ENCODE measurements around the gene NAA40. TPM values are rescaled to one million over a fixed set of nuclear protein-coding genes. Genes with fewer than 3 reads are reported as not detected.

NAA40 gene
- total and polyA plus RNA-seq, 2 experiments from 2014 or later, result 10.1 to 24.6 TPM

DNA sequence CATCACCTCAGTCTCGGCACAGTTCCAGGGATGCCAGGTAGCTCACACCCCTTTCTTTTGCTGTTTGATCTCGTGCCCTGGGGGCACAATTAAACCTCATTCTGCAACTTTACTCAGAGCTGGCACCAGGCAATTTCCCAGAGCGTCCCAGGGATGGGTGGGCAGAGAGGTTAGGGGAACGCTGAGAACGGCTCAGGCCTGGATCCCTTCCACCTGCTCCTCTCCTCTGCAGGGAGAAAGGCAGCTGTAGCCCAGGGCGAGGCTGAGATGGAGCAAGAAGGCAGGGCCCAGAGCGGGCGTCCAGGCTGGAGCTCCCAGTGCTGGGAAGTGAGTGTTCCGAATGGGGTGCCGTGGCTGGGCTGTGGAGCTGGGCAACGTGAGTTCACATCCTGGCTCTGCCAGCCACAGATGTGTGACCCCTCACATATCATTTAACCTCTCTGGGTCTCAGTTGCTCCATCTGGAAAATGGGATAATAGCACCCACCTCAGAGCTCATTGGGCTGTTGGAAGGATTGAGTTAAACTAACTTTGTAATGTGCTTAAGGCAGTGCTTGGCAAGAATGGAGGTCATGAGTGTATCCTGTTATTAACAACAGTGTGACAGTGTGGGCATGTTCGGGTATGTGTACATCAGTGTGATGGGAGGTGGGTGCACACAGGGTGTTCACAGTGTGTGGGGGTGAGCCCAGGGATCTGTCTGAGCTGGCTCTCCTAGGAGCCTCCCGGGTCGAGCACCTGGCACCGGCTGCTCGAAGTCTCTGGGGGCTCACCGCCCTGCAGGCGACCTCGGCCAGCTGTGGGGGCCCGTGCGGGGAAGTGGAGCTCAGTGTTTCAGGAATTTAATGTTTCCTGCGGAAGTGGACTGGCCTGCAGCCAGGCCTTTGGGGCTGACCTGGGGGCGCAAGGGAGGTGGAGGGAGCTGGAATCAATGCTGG lies 63.0 kb downstream of the NAA40 start (continued):
- TF ChIP-seq, protein P1, sequence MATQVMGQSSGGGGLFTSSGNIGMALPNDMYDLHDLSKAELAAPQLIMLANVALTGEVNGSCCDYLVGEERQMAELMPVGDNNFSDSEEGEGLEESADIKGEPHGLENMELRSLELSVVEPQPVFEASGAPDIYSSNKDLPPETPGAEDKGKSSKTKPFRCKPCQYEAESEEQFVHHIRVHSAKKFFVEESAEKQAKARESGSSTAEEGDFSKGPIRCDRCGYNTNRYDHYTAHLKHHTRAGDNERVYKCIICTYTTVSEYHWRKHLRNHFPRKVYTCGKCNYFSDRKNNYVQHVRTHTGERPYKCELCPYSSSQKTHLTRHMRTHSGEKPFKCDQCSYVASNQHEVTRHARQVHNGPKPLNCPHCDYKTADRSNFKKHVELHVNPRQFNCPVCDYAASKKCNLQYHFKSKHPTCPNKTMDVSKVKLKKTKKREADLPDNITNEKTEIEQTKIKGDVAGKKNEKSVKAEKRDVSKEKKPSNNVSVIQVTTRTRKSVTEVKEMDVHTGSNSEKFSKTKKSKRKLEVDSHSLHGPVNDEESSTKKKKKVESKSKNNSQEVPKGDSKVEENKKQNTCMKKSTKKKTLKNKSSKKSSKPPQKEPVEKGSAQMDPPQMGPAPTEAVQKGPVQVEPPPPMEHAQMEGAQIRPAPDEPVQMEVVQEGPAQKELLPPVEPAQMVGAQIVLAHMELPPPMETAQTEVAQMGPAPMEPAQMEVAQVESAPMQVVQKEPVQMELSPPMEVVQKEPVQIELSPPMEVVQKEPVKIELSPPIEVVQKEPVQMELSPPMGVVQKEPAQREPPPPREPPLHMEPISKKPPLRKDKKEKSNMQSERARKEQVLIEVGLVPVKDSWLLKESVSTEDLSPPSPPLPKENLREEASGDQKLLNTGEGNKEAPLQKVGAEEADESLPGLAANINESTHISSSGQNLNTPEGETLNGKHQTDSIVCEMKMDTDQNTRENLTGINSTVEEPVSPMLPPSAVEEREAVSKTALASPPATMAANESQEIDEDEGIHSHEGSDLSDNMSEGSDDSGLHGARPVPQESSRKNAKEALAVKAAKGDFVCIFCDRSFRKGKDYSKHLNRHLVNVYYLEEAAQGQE (IDR thresholded peaks at IDR 0.05; ENCODE audit: unreplicated experiment), result no peak
- TF ChIP-seq, protein P2, sequence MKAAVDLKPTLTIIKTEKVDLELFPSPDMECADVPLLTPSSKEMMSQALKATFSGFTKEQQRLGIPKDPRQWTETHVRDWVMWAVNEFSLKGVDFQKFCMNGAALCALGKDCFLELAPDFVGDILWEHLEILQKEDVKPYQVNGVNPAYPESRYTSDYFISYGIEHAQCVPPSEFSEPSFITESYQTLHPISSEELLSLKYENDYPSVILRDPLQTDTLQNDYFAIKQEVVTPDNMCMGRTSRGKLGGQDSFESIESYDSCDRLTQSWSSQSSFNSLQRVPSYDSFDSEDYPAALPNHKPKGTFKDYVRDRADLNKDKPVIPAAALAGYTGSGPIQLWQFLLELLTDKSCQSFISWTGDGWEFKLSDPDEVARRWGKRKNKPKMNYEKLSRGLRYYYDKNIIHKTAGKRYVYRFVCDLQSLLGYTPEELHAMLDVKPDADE (IDR thresholded peaks at IDR 0.05), result no peak
- TF ChIP-seq STAT1 (IDR thresholded peaks at IDR 0.05; ENCODE audit: unreplicated experiment), result no peak

DNA sequence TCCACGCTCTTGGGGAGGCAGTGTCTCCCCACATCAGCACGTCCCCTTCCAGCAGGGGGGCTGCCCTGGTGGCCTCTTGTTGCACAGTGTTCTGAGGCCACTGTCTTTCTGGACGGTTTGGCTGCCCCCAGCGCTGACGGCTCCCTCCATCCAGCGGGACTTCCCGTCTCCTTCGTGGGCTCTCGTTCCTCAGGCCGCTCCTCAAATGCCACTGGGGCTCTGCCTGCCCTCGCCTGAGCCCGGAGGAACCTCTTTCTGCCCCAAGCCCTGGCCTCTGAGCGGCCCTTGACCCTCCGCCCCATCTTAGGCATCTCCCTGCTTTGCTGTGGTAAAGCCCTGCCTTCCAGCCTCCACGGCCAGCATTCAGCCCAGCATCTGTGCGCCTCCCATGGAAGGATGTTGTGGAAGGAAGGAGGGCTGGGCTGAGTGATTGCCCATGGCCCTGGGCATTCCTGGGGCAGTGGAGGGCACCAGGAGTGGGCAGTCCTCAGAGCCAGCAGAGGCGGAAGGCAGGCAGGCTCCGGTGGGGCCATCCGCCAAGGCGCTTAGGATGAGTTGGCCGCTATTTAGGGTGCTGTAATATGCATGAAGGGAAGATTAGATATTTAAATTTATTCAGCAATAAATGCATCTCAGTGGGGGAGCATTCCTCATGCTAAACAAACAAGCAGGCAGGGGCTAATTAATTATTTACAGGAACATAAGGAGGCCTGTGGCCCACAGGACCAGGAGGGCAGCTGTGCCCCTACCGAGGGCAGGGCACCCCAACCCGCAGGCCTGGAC lies 65.2 kb downstream of the NAA40 start:
- H3K4me2 ChIP-seq, result no peak overlapping the region
- DNase-seq (ENCODE audit: low spot score) (no peak), ATAC-seq (no peak)
- no peak overlapping the region for H2AFZ ChIP-seq
- peaks cover 12% of the 10 kb centered on the region for H3K4me1 ChIP-seq (ENCODE audit: insufficient read depth)
- H3K27ac ChIP-seq (ENCODE audit: low read depth), result no peak overlapping the region
- no peak overlapping the region for H3K27ac Mint-ChIP-seq
- TF ChIP-seq EZH2phosphoT487 (IDR thresholded peaks at IDR 0.05; ENCODE audit: unreplicated experiment), result no peak
- TF ChIP-seq, protein P3, sequence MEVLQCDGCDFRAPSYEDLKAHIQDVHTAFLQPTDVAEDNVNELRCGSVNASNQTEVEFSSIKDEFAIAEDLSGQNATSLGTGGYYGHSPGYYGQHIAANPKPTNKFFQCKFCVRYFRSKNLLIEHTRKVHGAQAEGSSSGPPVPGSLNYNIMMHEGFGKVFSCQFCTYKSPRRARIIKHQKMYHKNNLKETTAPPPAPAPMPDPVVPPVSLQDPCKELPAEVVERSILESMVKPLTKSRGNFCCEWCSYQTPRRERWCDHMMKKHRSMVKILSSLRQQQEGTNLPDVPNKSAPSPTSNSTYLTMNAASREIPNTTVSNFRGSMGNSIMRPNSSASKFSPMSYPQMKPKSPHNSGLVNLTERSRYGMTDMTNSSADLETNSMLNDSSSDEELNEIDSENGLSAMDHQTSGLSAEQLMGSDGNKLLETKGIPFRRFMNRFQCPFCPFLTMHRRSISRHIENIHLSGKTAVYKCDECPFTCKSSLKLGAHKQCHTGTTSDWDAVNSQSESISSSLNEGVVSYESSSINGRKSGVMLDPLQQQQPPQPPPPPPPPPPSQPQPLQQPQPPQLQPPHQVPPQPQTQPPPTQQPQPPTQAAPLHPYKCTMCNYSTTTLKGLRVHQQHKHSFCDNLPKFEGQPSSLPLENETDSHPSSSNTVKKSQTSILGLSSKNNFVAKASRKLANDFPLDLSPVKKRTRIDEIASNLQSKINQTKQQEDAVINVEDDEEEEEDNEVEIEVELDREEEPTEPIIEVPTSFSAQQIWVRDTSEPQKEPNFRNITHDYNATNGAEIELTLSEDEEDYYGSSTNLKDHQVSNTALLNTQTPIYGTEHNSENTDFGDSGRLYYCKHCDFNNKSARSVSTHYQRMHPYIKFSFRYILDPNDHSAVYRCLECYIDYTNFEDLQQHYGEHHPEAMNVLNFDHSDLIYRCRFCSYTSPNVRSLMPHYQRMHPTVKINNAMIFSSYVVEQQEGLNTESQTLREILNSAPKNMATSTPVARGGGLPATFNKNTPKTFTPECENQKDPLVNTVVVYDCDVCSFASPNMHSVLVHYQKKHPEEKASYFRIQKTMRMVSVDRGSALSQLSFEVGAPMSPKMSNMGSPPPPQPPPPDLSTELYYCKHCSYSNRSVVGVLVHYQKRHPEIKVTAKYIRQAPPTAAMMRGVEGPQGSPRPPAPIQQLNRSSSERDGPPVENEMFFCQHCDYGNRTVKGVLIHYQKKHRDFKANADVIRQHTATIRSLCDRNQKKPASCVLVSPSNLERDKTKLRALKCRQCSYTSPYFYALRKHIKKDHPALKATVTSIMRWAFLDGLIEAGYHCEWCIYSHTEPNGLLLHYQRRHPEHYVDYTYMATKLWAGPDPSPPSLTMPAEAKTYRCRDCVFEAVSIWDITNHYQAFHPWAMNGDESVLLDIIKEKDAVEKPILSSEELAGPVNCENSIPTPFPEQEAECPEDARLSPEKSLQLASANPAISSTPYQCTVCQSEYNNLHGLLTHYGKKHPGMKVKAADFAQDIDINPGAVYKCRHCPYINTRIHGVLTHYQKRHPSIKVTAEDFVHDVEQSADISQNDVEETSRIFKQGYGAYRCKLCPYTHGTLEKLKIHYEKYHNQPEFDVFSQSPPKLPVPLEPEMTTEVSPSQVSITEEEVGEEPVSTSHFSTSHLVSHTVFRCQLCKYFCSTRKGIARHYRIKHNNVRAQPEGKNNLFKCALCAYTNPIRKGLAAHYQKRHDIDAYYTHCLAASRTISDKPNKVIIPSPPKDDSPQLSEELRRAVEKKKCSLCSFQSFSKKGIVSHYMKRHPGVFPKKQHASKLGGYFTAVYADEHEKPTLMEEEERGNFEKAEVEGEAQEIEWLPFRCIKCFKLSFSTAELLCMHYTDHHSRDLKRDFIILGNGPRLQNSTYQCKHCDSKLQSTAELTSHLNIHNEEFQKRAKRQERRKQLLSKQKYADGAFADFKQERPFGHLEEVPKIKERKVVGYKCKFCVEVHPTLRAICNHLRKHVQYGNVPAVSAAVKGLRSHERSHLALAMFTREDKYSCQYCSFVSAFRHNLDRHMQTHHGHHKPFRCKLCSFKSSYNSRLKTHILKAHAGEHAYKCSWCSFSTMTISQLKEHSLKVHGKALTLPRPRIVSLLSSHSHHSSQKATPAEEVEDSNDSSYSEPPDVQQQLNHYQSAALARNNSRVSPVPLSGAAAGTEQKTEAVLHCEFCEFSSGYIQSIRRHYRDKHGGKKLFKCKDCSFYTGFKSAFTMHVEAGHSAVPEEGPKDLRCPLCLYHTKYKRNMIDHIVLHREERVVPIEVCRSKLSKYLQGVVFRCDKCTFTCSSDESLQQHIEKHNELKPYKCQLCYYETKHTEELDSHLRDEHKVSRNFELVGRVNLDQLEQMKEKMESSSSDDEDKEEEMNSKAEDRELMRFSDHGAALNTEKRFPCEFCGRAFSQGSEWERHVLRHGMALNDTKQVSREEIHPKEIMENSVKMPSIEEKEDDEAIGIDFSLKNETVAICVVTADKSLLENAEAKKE (CRISPR knock-in tag; IDR thresholded peaks at IDR 0.05), result no peak
- no peak for TF ChIP-seq ZNF114 (CRISPR knock-in tag; IDR thresholded peaks at IDR 0.05)
- no peak for TF ChIP-seq NANOG (IDR thresholded peaks at IDR 0.05; ENCODE audit: borderline replicate concordance)
- TF ChIP-seq, protein P2 (IDR thresholded peaks at IDR 0.05), result no peak
- no peak for TF ChIP-seq STAT1 (IDR thresholded peaks at IDR 0.05; ENCODE audit: unreplicated experiment)
- no peak for TF ChIP-seq ZNF331 (CRISPR knock-in tag; IDR thresholded peaks at IDR 0.05; ENCODE audit: low read depth)
- no peak for TF ChIP-seq EZH2 (IDR thresholded peaks at IDR 0.05; ENCODE audit: low read depth, unreplicated experiment)
- H3F3A ChIP-seq (replicated peaks; ENCODE audit: low read depth), result peaks cover 27% of the 10 kb centered on the region
- no peaks in the 10 kb centered on the region; the same call in 1 of the 2 replicates for H4K20me1 ChIP-seq (replicated peaks; ENCODE audit: insufficient read depth)
- H3K4me3 Mint-ChIP-seq, result no peak overlapping the region
- H3K27me3 Mint-ChIP-seq (ENCODE audit: insufficient read depth, low read depth, poor library complexity), result peaks cover 58% of the 10 kb centered on the region
- no peaks in the 10 kb centered on the region for H3K9me3 Mint-ChIP-seq
- H3K79me2 ChIP-seq (replicated peaks; ENCODE audit: insufficient read depth), result no peaks in the 10 kb centered on the region
- H3K4me1 Mint-ChIP-seq, result peaks cover 23% of the 10 kb centered on the region
- peaks cover 88% of the 10 kb centered on the region for H3K27me3 ChIP-seq (ENCODE audit: insufficient read depth)
- H3K9me2 ChIP-seq (ENCODE audit: insufficient read depth), result no peaks in the 10 kb centered on the region
- H3K4me3 ChIP-seq, result no peak overlapping the region
- no peaks in the 10 kb centered on the region for H3K36me3 Mint-ChIP-seq (ENCODE audit: low read depth)
- H3K36me3 ChIP-seq (ENCODE audit: insufficient read depth), result no peaks in the 10 kb centered on the region

Measured in GM23338 (cell line).